HG03045 (cell line): ENCODE results near the gene IRAK1.

Source experiments
- ATAC-seq: cut with Tn5 transposase; IDR thresholded peaks from one replicate; pipeline ENCODE4 v1.9.1; 2021; ENCODE audit warnings: mild to moderate bottlenecking, moderate library complexity; ENCODE audit not compliant: unreplicated experiment

IRAK1 gene

DNA sequence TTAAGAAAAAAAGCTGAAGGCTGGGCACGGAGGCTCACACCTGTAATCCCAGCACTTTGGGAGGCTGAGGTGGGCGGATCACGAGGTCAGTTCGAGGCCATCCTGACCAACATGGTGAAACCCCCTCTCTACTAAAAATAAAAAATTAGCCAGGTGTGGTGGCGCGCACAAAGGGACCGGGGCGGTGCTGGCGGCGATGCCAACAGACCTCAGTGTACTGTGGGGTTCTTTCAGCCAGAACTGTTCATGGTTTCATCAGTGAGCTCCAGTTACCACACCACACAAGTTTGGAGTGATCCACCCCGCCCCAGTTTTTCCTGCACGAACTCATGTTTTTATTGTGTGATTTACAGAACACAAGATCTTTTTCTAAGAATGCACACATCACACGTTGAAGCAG, 21.2 kb upstream of the IRAK1 start:
- no peak for ATAC-seq

DNA sequence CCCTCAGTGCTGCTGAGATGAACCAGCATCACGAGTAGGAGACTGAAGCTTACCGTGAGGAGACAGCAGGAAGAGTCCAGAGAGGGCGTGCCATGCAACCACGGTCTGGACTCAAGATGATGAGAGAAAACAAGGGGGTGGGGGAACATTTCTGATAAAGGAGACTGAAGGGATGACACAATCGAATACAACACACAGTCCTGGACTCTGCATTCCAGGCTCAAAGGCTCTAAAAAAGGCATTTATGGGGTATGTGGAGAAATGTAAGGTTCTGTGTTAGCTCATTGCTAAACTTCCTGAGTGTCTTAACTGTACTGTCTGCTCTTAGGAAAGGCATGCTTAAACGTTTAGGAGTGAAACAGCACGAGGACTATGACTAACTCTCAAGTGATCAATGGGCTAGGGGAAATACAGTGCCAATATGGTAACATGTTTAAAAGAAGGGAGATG, 20.6 kb upstream of the IRAK1 start:
- no peak for ATAC-seq

DNA sequence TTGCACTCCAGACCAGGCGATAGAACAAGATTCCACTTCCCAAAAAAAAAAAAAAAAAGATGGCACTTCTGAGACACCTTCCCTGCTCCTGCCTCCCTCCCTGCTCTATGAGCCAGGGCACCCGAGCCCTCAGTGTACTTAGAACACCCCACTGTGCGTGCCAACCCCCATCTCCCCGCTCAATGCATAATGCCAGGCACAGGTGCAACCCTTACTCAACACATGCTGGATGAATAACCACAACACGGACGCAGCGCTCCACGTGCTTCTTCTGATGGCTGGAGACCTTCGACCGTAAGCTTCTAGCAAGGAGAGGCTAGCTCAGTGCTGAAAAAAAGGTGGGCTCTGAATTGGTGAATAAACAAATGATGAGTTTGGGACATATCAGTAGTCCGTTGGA, 19.9 kb upstream of the IRAK1 start:
- ATAC-seq, result no peak

DNA sequence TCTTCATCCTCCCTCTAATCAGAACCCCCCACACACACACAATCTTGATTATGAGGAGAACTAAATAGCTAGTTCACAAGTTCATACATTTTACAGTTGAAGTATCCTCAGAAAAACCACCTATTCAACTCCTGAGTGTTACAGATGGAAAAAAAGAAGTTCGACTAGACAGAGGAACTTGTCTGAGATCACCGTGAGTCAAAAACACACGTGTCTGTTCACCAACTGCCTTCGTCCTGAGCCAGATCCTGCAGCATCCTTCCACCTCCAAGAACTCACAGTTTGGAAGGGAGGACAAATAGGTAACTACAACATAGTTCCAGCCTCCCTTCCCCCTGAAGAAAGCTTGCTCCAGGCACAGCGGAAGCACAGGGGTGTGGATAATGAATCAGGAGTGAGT, 19.0 kb upstream of the IRAK1 start:
- no peak for ATAC-seq

DNA sequence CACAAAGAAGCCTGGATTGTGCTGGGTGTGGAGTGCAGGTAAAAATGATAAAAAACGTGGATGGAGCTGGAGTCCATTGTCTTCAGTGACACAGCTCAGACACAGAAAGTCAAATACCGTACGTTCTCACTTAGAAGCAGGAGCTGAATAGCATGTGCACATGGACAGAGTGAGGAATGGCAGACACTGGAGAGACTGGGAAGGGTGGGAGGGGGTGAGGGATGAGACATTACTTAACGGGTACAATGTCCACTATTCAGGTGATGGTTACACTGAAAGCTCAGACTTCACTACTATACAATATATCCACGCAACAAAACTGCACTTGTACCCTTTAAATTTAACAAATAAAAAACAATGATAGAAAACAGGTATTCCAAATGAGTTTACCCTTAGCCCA, 18.1 kb upstream of the IRAK1 start:
- no peak for ATAC-seq

DNA sequence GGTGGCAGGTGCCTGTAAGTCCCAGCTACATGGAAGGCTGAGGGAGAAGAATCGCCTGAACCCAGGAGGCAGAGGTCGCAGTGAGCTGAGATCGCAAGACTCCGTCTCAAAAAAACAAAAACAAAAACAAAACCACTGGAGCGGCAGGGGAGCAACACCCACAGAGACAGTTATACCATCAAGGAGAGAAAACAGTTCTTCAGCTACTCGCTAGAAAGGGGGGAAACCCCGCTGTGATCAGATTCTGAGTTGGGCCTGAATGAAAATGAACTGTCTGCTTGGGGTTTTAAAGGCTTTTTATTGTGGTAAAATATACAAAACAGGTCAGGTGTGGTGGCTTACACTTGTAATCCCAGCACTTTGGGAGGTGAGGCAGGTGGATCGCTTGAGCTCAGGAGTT, 16.8 kb upstream of the IRAK1 start:
- no peak for ATAC-seq

DNA sequence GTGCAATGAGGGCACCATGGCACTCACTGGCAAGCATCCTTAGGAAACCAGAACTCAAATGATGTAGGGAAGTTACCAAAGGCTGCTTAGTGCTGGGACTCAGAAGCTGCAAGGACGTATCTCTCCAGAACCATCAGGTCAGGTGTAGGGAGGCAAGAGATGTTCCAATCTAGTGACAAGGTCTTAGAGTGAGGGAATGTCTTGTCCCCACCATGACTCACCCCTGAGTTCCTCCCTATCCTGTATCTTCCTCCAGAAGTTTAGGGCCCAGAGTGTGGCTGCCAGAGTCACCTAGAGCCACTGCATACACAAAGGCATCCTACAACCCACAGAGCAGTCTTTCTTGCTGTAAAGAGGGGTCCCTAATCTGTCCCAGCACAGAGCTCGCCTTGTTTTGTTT, 14.1 kb upstream of the IRAK1 start:
- ATAC-seq, result no peak

DNA sequence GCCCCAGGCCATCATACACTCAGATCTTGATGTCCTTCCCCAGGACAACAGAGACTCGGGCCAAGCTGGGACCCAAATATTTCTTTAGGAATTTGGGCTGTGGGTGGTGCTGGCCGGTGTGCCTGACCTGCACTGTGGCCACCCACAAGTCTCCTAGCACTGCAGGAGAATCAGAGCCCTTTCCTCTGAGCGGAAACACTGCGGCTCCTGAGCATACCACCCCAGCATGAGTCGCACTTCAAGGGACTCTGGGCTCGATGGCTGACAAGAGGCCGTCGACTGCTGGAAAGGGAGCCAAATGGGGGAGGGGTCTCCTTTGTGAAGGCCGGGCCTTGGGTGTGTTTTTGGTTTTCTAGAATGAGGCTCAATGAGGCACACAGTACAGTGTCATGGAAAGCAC, 13.0 kb upstream of the IRAK1 start:
- no peak for ATAC-seq

DNA sequence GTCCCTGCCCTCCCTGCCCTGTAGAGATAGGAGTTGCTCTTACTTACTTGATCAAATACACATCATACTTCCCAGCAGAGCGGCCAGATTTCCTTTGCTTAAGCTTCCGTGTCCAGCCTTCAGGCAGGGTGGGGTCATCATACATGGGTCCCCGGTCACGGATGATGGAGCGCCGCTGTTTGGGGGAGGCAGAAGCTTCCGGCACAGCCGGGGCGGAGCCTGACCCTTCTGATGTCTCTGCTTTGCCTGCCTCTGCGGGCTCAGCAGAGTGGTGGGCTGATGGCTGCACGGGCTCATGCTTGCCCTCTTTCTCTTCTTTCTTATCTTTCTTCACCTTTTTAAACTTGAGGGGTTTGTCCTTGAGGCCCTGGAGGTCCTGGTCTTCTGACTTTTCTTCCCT, 12.5 kb upstream of the IRAK1 start:
- ATAC-seq, result no peak

DNA sequence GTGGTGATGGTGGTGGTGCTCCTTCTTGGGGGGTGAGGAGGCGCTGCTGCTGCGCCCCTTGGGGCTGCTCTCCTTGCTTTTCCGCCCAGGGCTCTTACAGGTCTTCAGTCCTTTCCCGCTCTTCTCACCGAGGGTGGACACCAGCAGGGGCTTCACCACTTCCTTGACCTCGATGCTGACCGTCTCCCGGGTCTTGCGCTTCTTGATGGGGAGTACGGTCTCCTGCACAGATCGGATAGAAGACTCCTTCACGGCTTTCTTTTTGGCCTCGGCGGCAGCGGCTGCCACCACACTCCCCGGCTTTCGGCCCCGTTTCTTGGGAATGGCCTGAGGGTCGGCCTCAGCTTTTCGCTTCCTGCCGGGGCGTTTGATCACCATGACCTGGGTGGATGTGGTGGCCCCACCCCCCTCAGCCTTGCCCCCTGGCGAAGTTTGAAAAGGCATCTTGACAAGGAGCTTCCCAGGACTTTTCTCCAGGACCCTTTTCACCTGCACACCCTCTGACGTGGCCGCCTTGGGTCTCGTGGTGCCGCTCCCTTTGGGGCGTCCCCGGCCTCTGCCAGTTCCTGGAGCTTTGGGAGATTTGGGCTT, 11.1 kb upstream of the IRAK1 start:
- no peak for ATAC-seq

DNA sequence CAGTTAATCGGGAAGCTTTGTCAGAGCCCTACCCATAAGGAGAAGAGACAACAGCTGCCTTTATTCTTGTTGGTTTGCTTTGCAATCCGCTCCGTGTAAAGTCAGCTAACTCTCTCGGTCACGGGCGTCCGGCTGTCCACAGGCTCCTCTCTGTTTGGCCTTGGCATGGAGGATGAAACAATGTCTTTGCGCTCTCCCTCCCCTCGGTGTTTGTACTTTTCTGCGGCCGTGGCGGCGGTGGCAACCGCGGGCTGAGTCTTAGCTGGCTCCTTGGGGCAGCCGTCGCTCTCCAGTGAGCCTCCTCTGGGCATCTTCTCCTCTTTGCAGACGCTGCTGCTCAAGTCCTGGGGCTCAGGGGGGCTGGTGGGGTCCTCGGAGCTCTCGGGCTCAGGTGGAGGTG, 10.6 kb upstream of the IRAK1 start:
- ATAC-seq, result no peak

DNA sequence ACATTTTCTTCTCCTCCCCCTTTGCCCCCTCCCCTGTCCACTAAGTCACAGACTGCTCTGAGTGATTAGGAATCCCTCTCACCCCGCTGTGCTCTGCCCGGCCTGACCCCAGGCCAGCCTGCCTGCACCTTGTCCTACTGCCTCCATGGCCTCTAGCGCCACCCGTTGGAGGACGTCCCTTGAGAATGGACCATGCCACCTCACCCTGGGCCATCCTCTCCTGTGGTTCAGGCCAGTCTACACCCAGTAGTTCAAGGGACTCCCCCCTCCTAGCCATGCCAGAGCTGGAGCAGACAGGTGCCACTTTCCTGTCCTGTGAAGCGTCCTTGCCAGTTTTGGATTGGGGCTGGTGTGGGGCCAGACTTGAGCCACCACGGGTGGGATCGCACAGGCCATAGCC, 9.7 kb upstream of the IRAK1 start:
- ATAC-seq, result no peak

DNA sequence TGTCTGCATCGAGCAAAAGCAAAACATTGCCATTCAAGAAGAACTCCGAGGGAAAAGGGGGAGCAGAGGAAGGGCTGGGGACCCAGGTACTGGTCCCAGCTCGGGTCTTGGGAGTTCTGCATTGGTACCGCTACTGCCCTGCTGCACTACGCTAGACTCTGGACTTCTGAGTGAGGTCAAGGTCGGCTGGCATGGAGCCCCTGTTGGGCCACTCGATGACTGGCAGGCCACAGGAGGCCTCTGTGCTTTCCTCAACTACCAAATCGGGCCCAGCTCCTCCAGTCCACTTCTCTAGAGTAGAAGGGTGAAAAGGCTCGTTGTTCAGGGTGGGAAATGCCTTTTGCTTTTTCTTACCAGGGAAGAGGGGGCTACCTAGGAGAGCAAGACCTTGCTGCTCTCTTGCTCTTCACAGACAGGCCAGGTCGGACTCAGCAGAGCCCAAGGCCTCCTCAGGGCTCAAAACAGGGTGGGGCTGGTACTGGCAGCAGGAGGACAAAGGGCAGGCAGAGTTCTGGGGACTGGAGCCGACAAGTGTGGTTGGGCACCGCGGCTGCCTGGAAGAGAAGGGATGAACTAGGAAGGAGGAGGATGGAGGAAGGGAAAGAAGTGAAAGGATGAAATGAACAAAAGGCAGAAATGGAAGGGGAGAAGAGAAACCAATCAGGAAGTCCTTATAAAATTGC, 8.9 kb upstream of the IRAK1 start:
- no peak for ATAC-seq

DNA sequence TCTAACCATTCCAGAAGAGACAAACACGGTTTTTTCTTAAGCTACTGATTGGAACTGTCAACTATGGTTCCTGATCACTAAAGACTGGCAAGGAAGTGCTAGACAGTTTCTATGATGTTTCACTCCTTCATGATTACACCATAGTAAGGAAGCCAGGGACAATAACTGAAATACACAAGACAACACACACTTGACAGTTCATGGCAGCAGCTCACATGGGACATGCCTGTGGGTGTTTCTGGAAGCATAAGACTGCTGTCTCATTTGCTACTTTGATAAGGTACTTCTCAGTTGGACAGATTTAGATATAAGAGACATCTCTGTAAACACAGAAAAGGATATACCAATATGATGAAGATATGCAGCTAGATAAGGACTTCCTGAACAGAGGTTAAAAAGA, 8.3 kb upstream of the IRAK1 start:
- ATAC-seq, result no peak

DNA sequence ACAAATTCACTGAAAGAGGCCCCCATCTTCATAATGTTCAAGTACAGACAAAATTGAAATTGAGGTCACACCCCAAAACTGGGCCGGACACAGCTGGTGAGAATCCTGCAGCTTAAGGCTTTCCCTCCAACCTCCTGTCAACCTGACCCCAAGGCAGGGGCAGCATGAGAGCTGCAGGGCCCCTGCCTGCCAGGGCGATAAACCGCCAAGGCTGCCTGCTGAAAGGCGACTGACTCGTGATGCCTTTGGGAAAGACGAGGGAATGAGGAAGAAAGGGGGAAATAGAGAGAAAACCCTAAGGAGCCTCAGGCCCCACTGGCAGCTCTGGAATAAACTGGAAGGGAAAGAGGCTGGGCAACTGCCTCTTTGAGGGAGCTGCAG, 7.3 kb upstream of the IRAK1 start:
- no peak for ATAC-seq

DNA sequence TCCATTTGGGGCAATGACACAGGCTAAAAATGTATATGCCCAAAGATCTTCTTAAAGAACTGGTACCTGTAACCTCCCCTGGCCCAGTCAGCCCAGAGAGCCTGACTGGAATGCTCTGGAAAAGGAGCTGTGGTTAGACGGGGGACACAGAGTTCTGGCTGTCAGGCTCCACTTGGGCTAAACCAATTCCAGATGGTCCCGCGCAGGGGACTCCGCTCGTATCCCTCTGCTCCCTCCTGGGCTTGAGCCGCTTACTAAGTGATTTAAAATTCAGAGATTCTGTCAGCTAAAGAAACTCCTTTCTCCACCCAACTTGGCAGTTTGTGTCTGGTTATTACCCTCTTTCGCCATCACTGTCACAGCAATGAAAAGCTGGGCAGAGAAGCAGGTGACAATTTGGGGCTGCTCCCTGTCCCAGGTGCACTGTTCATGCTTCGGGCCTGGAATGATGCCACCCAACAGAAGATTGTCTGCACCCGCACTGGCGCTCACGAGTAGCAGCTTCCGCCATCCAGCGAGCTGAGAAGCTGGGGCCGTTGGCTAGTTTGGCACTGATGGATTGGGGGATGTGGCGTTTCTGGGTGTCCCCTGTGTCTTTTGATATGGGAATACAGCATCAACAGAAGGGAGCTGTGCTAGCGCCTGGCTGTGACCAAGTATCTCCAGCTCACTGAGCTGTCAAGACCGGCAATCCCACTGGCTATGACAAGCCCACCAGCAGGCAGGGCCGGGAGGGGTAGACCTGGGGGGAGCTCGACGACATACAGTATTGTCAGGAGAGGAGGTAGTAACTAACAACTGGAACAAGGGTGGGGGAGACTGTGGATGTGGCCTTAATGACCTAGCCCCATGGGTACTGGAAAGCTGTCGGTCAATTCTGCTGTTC, 6.7 kb upstream of the IRAK1 start:
- ATAC-seq, result no peak

DNA sequence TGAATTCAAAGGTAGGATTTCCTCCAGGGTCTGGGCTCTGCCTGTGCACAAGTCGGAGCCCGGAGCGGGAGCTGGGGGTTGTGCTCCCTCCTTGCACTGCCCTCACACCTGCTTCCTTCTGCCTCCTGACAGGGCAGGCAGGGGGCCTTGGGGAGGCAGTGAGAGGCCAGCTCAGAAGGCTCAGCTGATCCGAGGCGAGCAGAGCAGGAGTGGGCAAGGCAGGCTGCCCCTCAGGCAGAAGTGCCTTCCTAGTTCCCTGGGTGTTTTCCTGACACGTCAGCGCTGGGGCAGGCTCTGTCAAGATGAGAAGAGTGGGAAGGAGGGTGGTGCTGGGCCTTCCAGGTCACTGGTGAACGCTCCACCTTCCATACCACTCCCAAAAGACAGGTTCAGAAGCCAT, 5.5 kb upstream of the IRAK1 start:
- ATAC-seq, result no peak

DNA sequence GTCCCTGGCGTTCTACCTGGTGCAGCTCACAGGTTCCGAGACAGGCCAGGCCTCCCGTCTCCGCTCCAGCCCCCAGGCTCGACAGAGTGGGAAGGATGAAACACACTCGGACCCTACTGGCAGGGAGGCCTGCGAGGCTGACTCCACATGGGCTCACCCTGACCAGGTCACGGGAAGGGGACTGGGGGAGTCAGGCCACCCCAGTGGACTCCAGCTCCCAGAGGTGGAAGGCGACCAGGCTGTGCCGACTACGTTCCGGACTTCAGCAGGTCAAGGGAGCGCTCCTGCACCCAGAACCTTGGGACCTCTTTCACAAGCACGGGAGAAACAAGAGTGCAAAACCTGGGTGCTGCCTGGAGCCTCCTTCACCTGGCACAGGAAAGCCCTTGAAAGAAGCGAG, 4.6 kb upstream of the IRAK1 start:
- no peak for ATAC-seq

DNA sequence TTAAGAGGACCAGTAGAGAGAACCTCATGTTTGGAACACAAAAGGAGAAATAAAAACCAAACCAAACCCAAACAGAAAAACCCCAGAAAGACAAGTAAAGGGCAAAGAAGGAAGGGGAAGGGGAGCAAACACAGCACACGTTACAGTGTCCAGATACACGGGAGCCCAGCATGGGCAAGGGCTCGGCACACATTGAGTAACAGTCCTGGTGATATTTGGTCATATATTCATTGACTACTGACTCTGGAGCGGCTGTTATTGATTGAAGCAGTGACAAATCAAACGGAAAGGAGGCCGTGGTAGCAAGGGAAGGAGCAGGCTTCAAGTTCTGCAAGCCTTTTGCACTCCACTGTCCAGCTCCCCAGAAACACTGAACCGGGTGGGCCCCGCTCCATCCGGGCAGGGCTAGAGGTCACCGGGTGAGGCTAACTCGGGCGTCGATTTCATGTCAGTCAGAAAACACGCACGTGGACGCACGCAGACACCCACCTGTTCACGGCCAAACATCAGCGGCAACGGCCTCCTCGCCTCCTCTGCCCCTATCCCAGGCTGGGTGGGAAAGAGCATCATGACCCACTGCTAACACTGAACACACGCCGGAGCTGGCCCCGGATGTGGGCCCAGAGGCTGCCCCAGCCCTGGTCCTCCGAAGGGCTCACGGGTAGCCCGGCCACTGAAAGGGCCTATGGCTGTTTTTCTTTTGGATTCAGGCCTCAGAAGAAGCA, 3.7 kb upstream of the IRAK1 start:
- ATAC-seq, result no peak

DNA sequence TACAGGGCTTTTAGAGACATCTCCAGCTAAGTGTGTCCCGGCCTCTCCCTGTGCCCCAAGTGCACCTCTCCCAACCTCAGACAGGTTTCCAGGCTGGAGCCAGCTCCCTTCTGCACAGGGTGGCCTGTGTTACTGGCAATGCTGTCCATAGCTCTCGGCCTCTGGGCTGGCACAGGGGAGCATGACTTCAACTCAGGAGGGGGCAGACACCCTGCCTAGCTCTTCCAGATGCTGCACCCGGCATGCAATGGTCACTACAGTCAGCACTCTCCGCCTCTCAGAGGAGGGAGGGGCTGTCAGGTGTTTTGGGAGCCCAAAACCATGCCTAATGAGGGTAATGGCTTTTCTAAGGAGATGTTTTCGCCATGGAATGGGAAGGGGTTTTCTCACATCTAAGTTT, 2.4 kb upstream of the IRAK1 start:
- no peak for ATAC-seq

DNA sequence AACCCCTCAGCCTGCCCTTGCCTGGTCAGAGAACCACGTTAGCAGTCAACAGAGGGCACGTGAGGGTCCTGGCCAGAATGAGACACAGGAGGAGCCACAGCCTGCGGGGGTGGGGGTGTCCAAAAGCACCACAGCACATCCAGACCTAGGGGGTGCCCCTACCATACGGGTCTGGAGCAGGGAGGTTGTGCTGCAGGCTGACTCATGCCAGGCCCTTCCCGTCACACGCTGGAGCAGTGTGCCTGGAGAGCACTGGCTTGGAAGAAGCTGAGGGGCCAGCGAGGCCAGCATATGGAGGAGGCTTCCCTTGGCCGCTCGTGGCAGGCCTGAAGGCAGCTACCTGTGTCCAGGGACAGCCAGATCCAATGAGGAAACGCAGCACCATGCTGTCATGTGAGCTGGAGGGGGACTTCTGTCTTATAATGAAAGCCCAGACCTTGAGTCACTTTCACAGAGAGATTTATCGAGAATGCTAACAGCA, 1.5 kb upstream of the IRAK1 start:
- no peak for ATAC-seq
